Measurements from ENCODE around the gene CARD11.

- TF ChIP-seq SRF (IDR thresholded peaks at IDR 0.05; ENCODE audit: low read depth) (no peak), CTCF (IDR thresholded peaks at IDR 0.05 in 2 of 3, conservative IDR thresholded peaks at IDR 0.05 in 1 of 3; ENCODE audit: borderline replicate concordance in 1 of 3, insufficient read depth in 1 of 3, low read depth in 2 of 3, low read length in 2 of 3) (no peak), MAX (IDR thresholded peaks at IDR 0.05) (no peak), JUND (IDR thresholded peaks at IDR 0.05) (no peak), POLR2AphosphoS5 (IDR thresholded peaks at IDR 0.05; ENCODE audit: low read depth, low read length) (no peak), FOSL1 (IDR thresholded peaks at IDR 0.05; ENCODE audit: low read depth) (no peak), YY1 (IDR thresholded peaks at IDR 0.05; ENCODE audit: extremely low read depth, insufficient replicate concordance, low read depth, low read length) (no peak)
Observed at GRCh38 chr7:2993396-2993795, 50.3 kb downstream of the CARD11 start.
